ENCODE measurements around the gene SKOR1. TPM values are rescaled to one million over a fixed set of nuclear protein-coding genes. Genes with fewer than 3 reads are reported as not detected.

SKOR1 gene
- total and polyA plus RNA-seq, 2 of the 13 experiments (the other 11 are each of a cell fraction or from before 2014, with no cell fraction given): 0.09 to 0.11 TPM

GRCh38 chr15:67838789-67839332, 13.6 kb downstream of the SKOR1 start (continued):
- TF ChIP-seq ZBTB7B (CRISPR knock-in tag; IDR thresholded peaks at IDR 0.05): 0 out of 2 replicates have a peak, but pooled peaks have one; percentile 30
- peak; percentile 81 for TF ChIP-seq SALL1 (CRISPR knock-in tag; IDR thresholded peaks at IDR 0.05)
- TF ChIP-seq NBN (conservative IDR thresholded peaks at IDR 0.05): no peak
- 0 out of 2 replicates have a peak, but pooled peaks have one; percentile 34 for TF ChIP-seq AHR (CRISPR knock-in tag; IDR thresholded peaks at IDR 0.05)
- 0 out of 2 replicates have a peak, but pooled peaks have one; percentile 17 for TF ChIP-seq MED1 (CRISPR knock-in tag; IDR thresholded peaks at IDR 0.05)
- TF ChIP-seq CBFB (CRISPR knock-in tag; IDR thresholded peaks at IDR 0.05): 0 out of 2 replicates have a peak, but pooled peaks have one; percentile 23
- no peak for TF ChIP-seq SP1 (IDR thresholded peaks at IDR 0.05)
- no peak for TF ChIP-seq SP1 (CRISPR knock-in tag; IDR thresholded peaks at IDR 0.05)
- no peak for TF ChIP-seq ZNF354B (CRISPR knock-in tag; IDR thresholded peaks at IDR 0.05)
- no peak for TF ChIP-seq ZMAT5 (CRISPR knock-in tag; IDR thresholded peaks at IDR 0.05; ENCODE audit: borderline replicate concordance, low read depth)
- TF ChIP-seq ZFY (CRISPR knock-in tag; IDR thresholded peaks at IDR 0.05): peak; percentile 66
- peak; percentile 87 for TF ChIP-seq SAP130 (CRISPR knock-in tag; IDR thresholded peaks at IDR 0.05; ENCODE audit: low read depth)
- TF ChIP-seq ZNF552 (CRISPR knock-in tag; IDR thresholded peaks at IDR 0.05; ENCODE audit: borderline replicate concordance): no peak
- 0 out of 2 replicates have a peak, but pooled peaks have one; percentile 26 for TF ChIP-seq ZC3H13 (CRISPR knock-in tag; IDR thresholded peaks at IDR 0.05)
- no peak for TF ChIP-seq ATAD3A (CRISPR knock-in tag; IDR thresholded peaks at IDR 0.05)
- no peak for TF ChIP-seq RELA (CRISPR knock-in tag; IDR thresholded peaks at IDR 0.05)
- TF ChIP-seq ZNF629 (CRISPR knock-in tag; conservative IDR thresholded peaks at IDR 0.05): 0 out of 2 replicates have a peak, but pooled peaks have one; percentile 4
- peak; percentile 62; the same call in 1 of the 2 replicates for TF ChIP-seq GABPB1 (CRISPR knock-in tag; IDR thresholded peaks at IDR 0.05)
- TF ChIP-seq HDAC6 (IDR thresholded peaks at IDR 0.05; ENCODE audit: low read depth, low read length): no peak
- TF ChIP-seq ZNF317 (CRISPR knock-in tag; IDR thresholded peaks at IDR 0.05): 0 out of 2 replicates have a peak, but pooled peaks have one; percentile 43
- peak; percentile 43; the same call in 1 of the 2 replicates for TF ChIP-seq CSRNP1 (CRISPR knock-in tag; IDR thresholded peaks at IDR 0.05)
- peak; percentile 59; the same call in 1 of the 2 replicates for TF ChIP-seq CEBPB (IDR thresholded peaks at IDR 0.05; ENCODE audit: borderline replicate concordance, low read depth, low read length)
- TF ChIP-seq GATAD2A (CRISPR knock-in tag; IDR thresholded peaks at IDR 0.05): peak; percentile 40
- peak; percentile 42; the same call in 1 of the 2 replicates for TF ChIP-seq SP140L (CRISPR knock-in tag; IDR thresholded peaks at IDR 0.05; ENCODE audit: borderline replicate concordance)
- 0 out of 2 replicates have a peak, but pooled peaks have one; percentile 35 for TF ChIP-seq KMT2A (CRISPR knock-in tag; IDR thresholded peaks at IDR 0.05)
- TF ChIP-seq NR2C2 (CRISPR knock-in tag; IDR thresholded peaks at IDR 0.05; ENCODE audit: borderline replicate concordance): no peak
- TF ChIP-seq ZNF331 (CRISPR knock-in tag; IDR thresholded peaks at IDR 0.05): peak; percentile 70; the same call in 1 of the 2 replicates
- TF ChIP-seq ZNF563 (CRISPR knock-in tag; IDR thresholded peaks at IDR 0.05): no peak; the same call in 1 of the 2 replicates
- TF ChIP-seq DZIP1 (CRISPR knock-in tag; IDR thresholded peaks at IDR 0.05): no peak
- TF ChIP-seq ZNF83 (CRISPR knock-in tag; IDR thresholded peaks at IDR 0.05; ENCODE audit: borderline replicate concordance): 0 out of 2 replicates have a peak, but pooled peaks have one; percentile 29

Data from HepG2 (cell line).